ENCODE results near the gene PSME1. TPM values are rescaled to one million over a fixed set of nuclear protein-coding genes. Genes with fewer than 3 reads are reported as not detected.

The PSME1 gene
- polyA plus RNA-seq, 1 donor = 324 TPM

- WGBS (ENCODE audit: insufficient coverage, low lambda C conversion rate) = no CpG with 5 or more reads among the region's 14 CpGs
- peak overlapping the region; percentile 81 for H3K4me3 ChIP-seq (ENCODE audit: low read length)
- H3K4me1 ChIP-seq (ENCODE audit: control insufficient read depth, insufficient read depth, low read length) = peaks cover 47% of the 10 kb centered on the region
- H3K27me3 ChIP-seq (ENCODE audit: control insufficient read depth, insufficient read depth, low read length) = no peaks in the 10 kb centered on the region
- H3K9me3 ChIP-seq (ENCODE audit: control insufficient read depth, low read depth, low read length) = no peaks in the 10 kb centered on the region
- H3K27ac ChIP-seq (ENCODE audit: low read length) = peak overlapping the region; percentile 96
- peaks cover 28% of the 10 kb centered on the region for H3K36me3 ChIP-seq (ENCODE audit: control insufficient read depth, insufficient read depth, low read length)
- DNase-seq = no peak
Measured at GRCh38 chr14:24094841-24095270, 41.1 kb upstream of the PSME1 start.

GRCh38 chr14:24095271-24096068 is 40.5 kb upstream of the PSME1 start:
- H3K27ac ChIP-seq (ENCODE audit: low read length) = peak overlapping the region; percentile 96
- peaks cover 47% of the 10 kb centered on the region for H3K4me1 ChIP-seq (ENCODE audit: control insufficient read depth, insufficient read depth, low read length)
- H3K9me3 ChIP-seq (ENCODE audit: control insufficient read depth, low read depth, low read length) = no peaks in the 10 kb centered on the region
- no CpG with 5 or more reads among the region's 12 CpGs for WGBS (ENCODE audit: insufficient coverage, low lambda C conversion rate)
- no peaks in the 10 kb centered on the region for H3K27me3 ChIP-seq (ENCODE audit: control insufficient read depth, insufficient read depth, low read length)
- H3K36me3 ChIP-seq (ENCODE audit: control insufficient read depth, insufficient read depth, low read length) = peaks cover 35% of the 10 kb centered on the region
- H3K4me3 ChIP-seq (ENCODE audit: low read length) = peak overlapping the region; percentile 81
- DNase-seq = peak; percentile 95 to 96

- DNase-seq = no peak
- Histone ChIP-seq H3K4me1 (ENCODE audit: control insufficient read depth, insufficient read depth, low read length) (peaks cover 38% of the 10 kb centered on the region), H3K36me3 (ENCODE audit: control insufficient read depth, insufficient read depth, low read length) (peaks cover 45% of the 10 kb centered on the region), H3K27ac (ENCODE audit: low read length) (peak overlapping the region; percentile 96), H3K9me3 (ENCODE audit: control insufficient read depth, low read depth, low read length) (no peaks in the 10 kb centered on the region), H3K4me3 (ENCODE audit: low read length) (no peak overlapping the region), H3K27me3 (ENCODE audit: control insufficient read depth, insufficient read depth, low read length) (no peaks in the 10 kb centered on the region)
- no CpG with 5 or more reads among the region's 8 CpGs for WGBS (ENCODE audit: insufficient coverage, low lambda C conversion rate)
Measured at GRCh38 chr14:24096545-24097181, 39.3 kb upstream of the PSME1 start.

GRCh38 chr14:24098229-24098926 is 37.6 kb upstream of the PSME1 start:
- Histone ChIP-seq H3K27ac (ENCODE audit: low read length) (no peak overlapping the region), H3K9me3 (ENCODE audit: control insufficient read depth, low read depth, low read length) (no peaks in the 10 kb centered on the region), H3K4me1 (ENCODE audit: control insufficient read depth, insufficient read depth, low read length) (peaks cover 20% of the 10 kb centered on the region), H3K27me3 (ENCODE audit: control insufficient read depth, insufficient read depth, low read length) (no peaks in the 10 kb centered on the region), H3K36me3 (ENCODE audit: control insufficient read depth, insufficient read depth, low read length) (peaks cover 56% of the 10 kb centered on the region), H3K4me3 (ENCODE audit: low read length) (no peak overlapping the region)
- WGBS (ENCODE audit: insufficient coverage, low lambda C conversion rate) = no CpG with 5 or more reads among the region's 16 CpGs
- no peak for DNase-seq

- H3K27ac ChIP-seq (ENCODE audit: low read length) = no peak overlapping the region
- no peaks in the 10 kb centered on the region for H3K27me3 ChIP-seq (ENCODE audit: control insufficient read depth, insufficient read depth, low read length)
- H3K36me3 ChIP-seq (ENCODE audit: control insufficient read depth, insufficient read depth, low read length) = peaks cover 64% of the 10 kb centered on the region
- DNase-seq = no peak
- no peaks in the 10 kb centered on the region for H3K9me3 ChIP-seq (ENCODE audit: control insufficient read depth, low read depth, low read length)
- H3K4me1 ChIP-seq (ENCODE audit: control insufficient read depth, insufficient read depth, low read length) = peaks cover 16% of the 10 kb centered on the region
- no CpG with 5 or more reads among the region's 17 CpGs for WGBS (ENCODE audit: insufficient coverage, low lambda C conversion rate)
- H3K4me3 ChIP-seq (ENCODE audit: low read length) = no peak overlapping the region
Measured at GRCh38 chr14:24098927-24099813, 36.8 kb upstream of the PSME1 start.

- Histone ChIP-seq H3K36me3 (ENCODE audit: control insufficient read depth, insufficient read depth, low read length) (peaks cover 67% of the 10 kb centered on the region), H3K4me1 (ENCODE audit: control insufficient read depth, insufficient read depth, low read length) (peaks cover 16% of the 10 kb centered on the region), H3K4me3 (ENCODE audit: low read length) (no peak overlapping the region), H3K27me3 (ENCODE audit: control insufficient read depth, insufficient read depth, low read length) (no peaks in the 10 kb centered on the region), H3K9me3 (ENCODE audit: control insufficient read depth, low read depth, low read length) (no peaks in the 10 kb centered on the region), H3K27ac (ENCODE audit: low read length) (no peak overlapping the region)
- no peak for DNase-seq
- WGBS (ENCODE audit: insufficient coverage, low lambda C conversion rate) = 29% methylated on average over 1 of the region's 4 CpGs
Measured at GRCh38 chr14:24100197-24100981, 35.6 kb upstream of the PSME1 start.

DNA sequence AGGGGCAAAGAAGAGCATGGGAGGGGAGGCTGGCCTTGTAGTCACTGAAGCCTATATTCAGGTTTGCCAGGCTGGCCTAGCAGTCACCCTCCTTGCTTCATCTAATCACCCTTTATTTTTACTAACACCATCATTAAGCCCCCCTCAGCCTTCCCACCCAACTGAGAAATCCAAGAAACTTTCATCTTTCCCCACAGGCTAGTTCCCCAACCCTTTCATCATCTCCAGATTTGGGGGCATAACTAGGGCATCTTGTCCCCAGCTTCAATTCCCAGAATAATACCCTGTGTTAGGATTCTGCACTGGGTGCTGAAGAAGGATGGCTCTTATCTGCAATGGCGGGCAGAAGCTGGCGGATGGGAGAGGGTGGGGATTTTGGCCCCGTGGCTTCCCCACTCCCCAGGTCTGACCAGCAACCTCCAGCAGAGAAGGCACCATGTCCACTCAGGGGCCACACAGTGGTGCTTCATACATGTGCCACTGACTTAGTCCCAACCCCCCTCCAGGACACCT is 35.0 kb upstream of the PSME1 start:
- peaks cover 67% of the 10 kb centered on the region for H3K36me3 ChIP-seq (ENCODE audit: control insufficient read depth, insufficient read depth, low read length)
- WGBS (ENCODE audit: insufficient coverage, low lambda C conversion rate) = no CpG with 5 or more reads among the region's 3 CpGs
- DNase-seq = no peak
- no peak overlapping the region for H3K27ac ChIP-seq (ENCODE audit: low read length)
- H3K4me3 ChIP-seq (ENCODE audit: low read length) = no peak overlapping the region
- H3K4me1 ChIP-seq (ENCODE audit: control insufficient read depth, insufficient read depth, low read length) = peaks cover 11% of the 10 kb centered on the region
- H3K9me3 ChIP-seq (ENCODE audit: control insufficient read depth, low read depth, low read length) = no peaks in the 10 kb centered on the region
- H3K27me3 ChIP-seq (ENCODE audit: control insufficient read depth, insufficient read depth, low read length) = no peaks in the 10 kb centered on the region

DNA sequence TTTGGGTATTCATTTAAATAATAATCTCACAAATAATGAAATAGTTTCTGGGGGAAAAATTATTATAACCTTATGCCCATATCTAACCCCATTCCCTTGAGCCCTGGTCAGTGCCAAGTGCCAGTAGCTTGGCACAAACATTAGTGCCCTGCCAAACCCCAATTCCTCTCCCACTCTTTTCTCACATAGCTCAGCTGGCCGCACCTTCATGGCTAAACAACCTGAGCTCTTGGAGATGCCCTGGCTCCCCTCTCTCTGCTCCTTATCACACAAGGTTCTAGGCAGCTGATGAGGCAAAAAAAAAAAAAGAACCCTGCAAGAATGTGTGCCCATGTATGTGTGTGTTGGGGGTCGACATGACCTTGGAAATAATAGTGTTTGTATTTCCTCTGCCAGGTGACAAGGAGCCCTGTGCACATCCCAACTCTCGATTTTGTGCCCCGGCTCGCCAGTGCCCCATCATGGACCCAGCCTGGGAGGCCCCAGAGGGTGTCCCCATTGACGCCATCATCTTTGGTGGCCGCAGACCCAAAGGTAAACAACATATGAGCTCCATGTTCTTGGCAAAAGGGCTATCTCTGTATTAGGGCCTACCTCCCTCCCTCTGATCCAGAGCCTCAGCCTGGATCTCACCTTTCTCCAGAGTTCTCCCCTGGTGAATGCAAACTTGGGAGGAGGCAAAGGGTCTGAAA is 33.5 kb upstream of the PSME1 start:
- H3K4me1 ChIP-seq (ENCODE audit: control insufficient read depth, insufficient read depth, low read length) = no peaks in the 10 kb centered on the region
- H3K9me3 ChIP-seq (ENCODE audit: control insufficient read depth, low read depth, low read length) = no peaks in the 10 kb centered on the region
- peaks cover 60% of the 10 kb centered on the region for H3K36me3 ChIP-seq (ENCODE audit: control insufficient read depth, insufficient read depth, low read length)
- H3K27me3 ChIP-seq (ENCODE audit: control insufficient read depth, insufficient read depth, low read length) = no peaks in the 10 kb centered on the region
- no peak overlapping the region for H3K27ac ChIP-seq (ENCODE audit: low read length)
- no peak overlapping the region for H3K4me3 ChIP-seq (ENCODE audit: low read length)
- DNase-seq = no peak
- no CpG with 5 or more reads among the region's 7 CpGs for WGBS (ENCODE audit: insufficient coverage, low lambda C conversion rate)

- no CpG with 5 or more reads among the region's 13 CpGs for WGBS (ENCODE audit: insufficient coverage, low lambda C conversion rate)
- no peak overlapping the region for H3K27ac ChIP-seq (ENCODE audit: low read length)
- H3K4me3 ChIP-seq (ENCODE audit: low read length) = no peak overlapping the region
- no peaks in the 10 kb centered on the region for H3K27me3 ChIP-seq (ENCODE audit: control insufficient read depth, insufficient read depth, low read length)
- DNase-seq = no peak
- no peaks in the 10 kb centered on the region for H3K4me1 ChIP-seq (ENCODE audit: control insufficient read depth, insufficient read depth, low read length)
- H3K36me3 ChIP-seq (ENCODE audit: control insufficient read depth, insufficient read depth, low read length) = peaks cover 53% of the 10 kb centered on the region
- H3K9me3 ChIP-seq (ENCODE audit: control insufficient read depth, low read depth, low read length) = no peaks in the 10 kb centered on the region
Measured at GRCh38 chr14:24103451-24103850, 32.5 kb upstream of the PSME1 start.

Measured in large intestine (tissue), 3 donors.